ENCODE results near the gene CSDE1.

Gene CSDE1

GRCh38 chr1:114725230-114725629, 32.6 kb downstream of the CSDE1 start:
- Mint-ChIP-seq H3K4me3 (no peak overlapping the region), H3K4me1 (no peaks in the 10 kb centered on the region), H3K36me3 (peaks cover 87% of the 10 kb centered on the region), H3K27me3 (no peaks in the 10 kb centered on the region), H3K9me3 (no peaks in the 10 kb centered on the region), H3K27ac (no peak overlapping the region)
- no peak for ATAC-seq

DNA sequence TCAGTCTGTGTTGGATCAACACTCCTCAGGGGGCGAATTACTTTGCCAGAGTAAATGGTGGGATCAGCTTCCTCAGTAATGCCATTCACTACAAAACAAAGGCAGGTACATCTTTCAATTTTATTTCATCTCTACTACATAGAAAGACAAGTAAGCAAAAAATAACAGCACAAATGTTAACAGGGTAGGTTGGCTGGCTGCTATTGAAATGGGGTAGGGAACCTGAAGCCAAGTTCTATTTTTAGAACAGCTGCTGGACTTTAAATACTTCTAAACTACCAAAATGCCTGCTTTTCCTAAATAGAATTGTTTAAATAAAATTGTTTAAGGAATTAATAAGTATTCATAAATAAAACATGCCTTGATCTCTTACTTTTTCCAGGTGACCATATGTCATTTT, 33.9 kb downstream of the CSDE1 start:
- no peaks in the 10 kb centered on the region for H3K4me1 Mint-ChIP-seq
- ATAC-seq: no peak
- no peak overlapping the region for H3K4me3 Mint-ChIP-seq
- peaks cover 85% of the 10 kb centered on the region for H3K36me3 Mint-ChIP-seq
- H3K27me3 Mint-ChIP-seq: no peaks in the 10 kb centered on the region
- H3K9me3 Mint-ChIP-seq: no peaks in the 10 kb centered on the region
- no peak overlapping the region for H3K27ac Mint-ChIP-seq

DNA sequence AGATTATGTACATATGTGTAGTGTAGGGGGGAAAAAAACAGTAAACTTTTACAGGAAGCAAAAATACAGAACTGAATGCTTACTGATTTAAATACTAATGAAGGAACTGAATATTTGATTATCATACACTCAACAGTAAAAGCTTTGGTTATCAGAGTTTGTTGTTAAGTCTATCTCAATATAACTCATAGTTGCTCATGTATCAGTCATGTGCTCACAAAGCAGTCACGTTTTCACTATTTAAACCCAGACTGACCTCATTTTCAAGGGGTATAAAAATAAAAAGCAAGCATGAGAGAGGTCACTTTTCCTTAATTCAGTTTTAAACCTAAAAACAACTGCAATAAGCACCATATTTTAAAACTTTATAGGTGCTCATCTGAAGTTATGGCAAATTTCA, 34.3 kb downstream of the CSDE1 start:
- Mint-ChIP-seq H3K4me1 (no peaks in the 10 kb centered on the region), H3K9me3 (no peaks in the 10 kb centered on the region), H3K27me3 (no peaks in the 10 kb centered on the region), H3K36me3 (peaks cover 86% of the 10 kb centered on the region), H3K4me3 (no peak overlapping the region), H3K27ac (no peak overlapping the region)
- ATAC-seq: no peak

GRCh38 chr1:114720492-114720891, 37.3 kb downstream of the CSDE1 start:
- H3K27ac Mint-ChIP-seq: no peak overlapping the region
- H3K4me3 Mint-ChIP-seq: no peak overlapping the region
- no peaks in the 10 kb centered on the region for H3K27me3 Mint-ChIP-seq
- H3K36me3 Mint-ChIP-seq: peaks cover 73% of the 10 kb centered on the region
- peaks cover 10% of the 10 kb centered on the region for H3K4me1 Mint-ChIP-seq
- no peak for ATAC-seq
- no peaks in the 10 kb centered on the region for H3K9me3 Mint-ChIP-seq

DNA sequence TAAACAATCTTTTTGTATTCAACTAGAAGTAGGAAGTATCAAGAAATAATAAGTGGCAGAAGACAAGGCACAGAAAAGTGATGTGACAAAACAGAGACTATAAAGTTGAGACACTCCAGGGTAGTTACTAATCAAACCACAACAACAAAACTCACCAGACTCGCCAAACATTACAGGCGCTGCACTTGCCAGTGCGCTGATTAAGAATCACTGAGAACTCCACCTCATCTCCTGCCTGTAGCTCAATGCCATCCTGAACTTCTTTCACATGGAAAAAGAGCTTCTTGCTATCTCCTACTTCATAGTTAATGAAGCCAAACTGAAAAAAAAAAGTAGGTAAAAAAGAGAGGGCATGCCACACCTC, 38.4 kb downstream of the CSDE1 start:
- Mint-ChIP-seq H3K9me3 (no peaks in the 10 kb centered on the region), H3K27ac (peak overlapping the region; percentile 54), H3K27me3 (no peaks in the 10 kb centered on the region), H3K4me3 (no peak overlapping the region), H3K4me1 (peaks cover 10% of the 10 kb centered on the region), H3K36me3 (peaks cover 62% of the 10 kb centered on the region)
- no peak for ATAC-seq

GRCh38 chr1:114718661-114719423, 38.9 kb downstream of the CSDE1 start:
- Mint-ChIP-seq H3K4me1 (peaks cover 10% of the 10 kb centered on the region), H3K36me3 (peaks cover 57% of the 10 kb centered on the region), H3K27me3 (no peaks in the 10 kb centered on the region), H3K9me3 (no peaks in the 10 kb centered on the region), H3K27ac (peak overlapping the region; percentile 54), H3K4me3 (no peak overlapping the region)
- ATAC-seq: no peak

DNA sequence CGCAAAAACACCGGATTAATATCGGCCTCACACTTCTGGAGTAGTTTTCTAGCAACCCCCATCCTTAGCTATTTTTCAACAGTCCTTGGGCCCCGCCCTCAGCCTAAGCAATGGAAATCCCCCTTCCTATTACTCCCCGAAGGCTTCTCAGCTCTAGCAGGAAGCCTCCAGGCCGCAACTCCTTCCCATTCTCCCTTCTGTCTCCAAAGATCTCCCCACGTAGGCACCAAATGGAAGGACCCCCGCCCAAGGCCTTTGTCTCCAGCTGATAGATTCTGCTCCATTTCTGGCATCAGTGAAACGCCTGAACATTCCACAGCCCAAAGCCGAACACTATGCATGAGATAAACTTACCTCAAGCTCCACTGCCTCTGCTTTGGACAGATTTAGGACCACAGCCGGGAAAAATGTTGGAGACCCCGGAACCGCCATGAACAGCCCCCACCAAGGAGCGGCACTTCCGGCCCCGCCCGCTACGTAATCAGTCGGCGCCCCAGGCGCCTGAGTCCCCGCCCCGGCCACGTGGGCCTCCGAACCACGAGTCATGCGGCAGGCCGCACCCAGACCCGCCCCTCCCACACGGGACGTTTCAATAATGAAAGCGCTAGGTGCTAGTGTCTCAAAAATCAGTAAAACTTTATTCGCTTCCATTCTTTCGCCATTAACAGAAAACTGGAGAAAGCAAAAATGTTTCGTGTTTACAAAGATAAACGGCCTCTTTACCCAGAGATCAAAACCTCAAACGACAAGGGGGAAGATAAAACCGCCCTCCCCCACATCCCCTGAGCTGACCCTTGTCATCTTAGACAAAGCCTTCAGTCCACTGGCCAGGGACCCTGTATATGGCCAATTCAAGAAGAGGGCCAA, 41.2 kb downstream of the CSDE1 start, which contains the start of gene NRAS:
NRAS (minus strand) TSS at position 468 of the 867 bp plus-strand sequence. CDS start 611 bp downstream, outside the sequence.
- Mint-ChIP-seq H3K9me3 (no peaks in the 10 kb centered on the region), H3K27ac (peak within 1 kb of the TSS; percentile 99), H3K27me3 (no peaks in the 10 kb centered on the region), H3K36me3 (peaks cover 51% of the 10 kb centered on the region), H3K4me3 (peak within 1 kb of the TSS; percentile 96), H3K4me1 (peaks cover 10% of the 10 kb centered on the region)
- peak; percentile 99 for ATAC-seq

DNA sequence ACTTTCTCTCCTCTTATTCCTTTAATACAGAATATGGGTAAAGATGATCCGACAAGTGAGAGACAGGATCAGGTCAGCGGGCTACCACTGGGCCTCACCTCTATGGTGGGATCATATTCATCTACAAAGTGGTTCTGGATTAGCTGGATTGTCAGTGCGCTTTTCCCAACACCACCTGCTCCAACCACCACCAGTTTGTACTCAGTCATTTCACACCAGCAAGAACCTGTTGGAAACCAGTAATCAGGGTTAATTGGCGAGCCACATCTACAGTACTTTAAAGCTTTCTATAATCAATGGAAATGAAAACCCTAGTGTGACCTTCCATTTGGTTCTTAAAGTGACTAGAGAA, 41.9 kb downstream of the CSDE1 start:
- no peak for ATAC-seq
- Mint-ChIP-seq H3K27me3 (no peaks in the 10 kb centered on the region), H3K4me1 (peaks cover 10% of the 10 kb centered on the region), H3K4me3 (peak overlapping the region; percentile 96), H3K27ac (peak overlapping the region; percentile 99), H3K36me3 (peaks cover 50% of the 10 kb centered on the region), H3K9me3 (no peaks in the 10 kb centered on the region)

- H3K36me3 Mint-ChIP-seq: peaks cover 40% of the 10 kb centered on the region
- no peak overlapping the region for H3K4me3 Mint-ChIP-seq
- H3K4me1 Mint-ChIP-seq: peaks cover 10% of the 10 kb centered on the region
- no peak overlapping the region for H3K27ac Mint-ChIP-seq
- ATAC-seq: no peak
- no peaks in the 10 kb centered on the region for H3K9me3 Mint-ChIP-seq
- H3K27me3 Mint-ChIP-seq: no peaks in the 10 kb centered on the region
These were observed 44.8 kb downstream of the CSDE1 start for GRCh38 chr1:114712977-114713376.

DNA sequence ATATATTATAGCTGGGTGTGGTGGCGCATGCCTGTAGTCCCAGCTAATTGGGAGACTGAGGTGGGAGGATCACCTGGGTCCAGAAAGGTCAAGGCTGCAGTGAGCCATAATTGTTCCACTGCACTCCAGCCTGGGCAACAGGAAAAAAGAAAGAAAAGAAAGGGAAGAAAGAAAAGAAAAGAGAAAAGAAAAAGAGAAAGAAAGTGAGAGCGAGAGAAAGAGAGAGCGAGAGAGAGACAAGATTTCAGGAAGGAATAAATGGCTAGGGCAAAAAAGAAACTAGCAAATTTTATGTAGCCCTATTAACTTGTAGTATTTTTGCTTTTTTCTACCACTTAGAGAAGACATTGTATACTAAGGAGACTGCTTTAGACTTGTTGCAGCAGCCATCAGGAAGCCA, 47.4 kb downstream of the CSDE1 start:
- H3K4me3 Mint-ChIP-seq: no peak overlapping the region
- H3K36me3 Mint-ChIP-seq: peaks cover 45% of the 10 kb centered on the region
- no peak overlapping the region for H3K27ac Mint-ChIP-seq
- no peaks in the 10 kb centered on the region for H3K4me1 Mint-ChIP-seq
- no peaks in the 10 kb centered on the region for H3K27me3 Mint-ChIP-seq
- H3K9me3 Mint-ChIP-seq: no peaks in the 10 kb centered on the region
- no peak for ATAC-seq

- ATAC-seq: no peak
- Mint-ChIP-seq H3K9me3 (no peaks in the 10 kb centered on the region), H3K4me1 (no peaks in the 10 kb centered on the region), H3K27me3 (no peaks in the 10 kb centered on the region), H3K36me3 (peaks cover 37% of the 10 kb centered on the region), H3K4me3 (no peak overlapping the region), H3K27ac (no peak overlapping the region)
These were observed 50.2 kb downstream of the CSDE1 start for GRCh38 chr1:114707604-114708003.

DNA sequence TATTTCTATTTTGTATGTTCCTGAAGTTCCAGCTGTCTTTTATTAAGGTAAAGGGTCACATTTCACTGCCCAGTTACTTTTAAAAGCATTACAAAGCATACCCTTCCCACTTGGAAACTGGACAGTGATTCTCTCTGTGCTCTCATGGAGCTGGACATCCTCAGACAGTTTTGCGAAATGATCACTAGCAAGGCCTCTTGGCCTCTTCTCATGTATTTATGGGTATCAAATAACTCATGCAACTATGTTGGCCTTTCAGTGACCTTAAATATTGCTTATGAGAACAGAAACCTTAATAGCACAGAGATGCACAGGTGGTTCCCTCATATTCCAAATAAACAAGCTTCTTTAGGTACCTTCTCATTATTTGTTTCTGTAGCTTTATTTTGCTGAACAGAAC, 54.5 kb downstream of the CSDE1 start:
- H3K4me1 Mint-ChIP-seq: no peaks in the 10 kb centered on the region
- H3K36me3 Mint-ChIP-seq: peaks cover 12% of the 10 kb centered on the region
- no peak for ATAC-seq
- H3K4me3 Mint-ChIP-seq: no peak overlapping the region
- H3K9me3 Mint-ChIP-seq: no peaks in the 10 kb centered on the region
- H3K27ac Mint-ChIP-seq: no peak overlapping the region
- no peaks in the 10 kb centered on the region for H3K27me3 Mint-ChIP-seq

- ATAC-seq: no peak
- no peaks in the 10 kb centered on the region for H3K27me3 Mint-ChIP-seq
- H3K9me3 Mint-ChIP-seq: no peaks in the 10 kb centered on the region
- no peak overlapping the region for H3K4me3 Mint-ChIP-seq
- H3K4me1 Mint-ChIP-seq: no peaks in the 10 kb centered on the region
- H3K36me3 Mint-ChIP-seq: peaks cover 9% of the 10 kb centered on the region
- no peak overlapping the region for H3K27ac Mint-ChIP-seq
These were observed 55.0 kb downstream of the CSDE1 start for GRCh38 chr1:114702737-114703136.

DNA sequence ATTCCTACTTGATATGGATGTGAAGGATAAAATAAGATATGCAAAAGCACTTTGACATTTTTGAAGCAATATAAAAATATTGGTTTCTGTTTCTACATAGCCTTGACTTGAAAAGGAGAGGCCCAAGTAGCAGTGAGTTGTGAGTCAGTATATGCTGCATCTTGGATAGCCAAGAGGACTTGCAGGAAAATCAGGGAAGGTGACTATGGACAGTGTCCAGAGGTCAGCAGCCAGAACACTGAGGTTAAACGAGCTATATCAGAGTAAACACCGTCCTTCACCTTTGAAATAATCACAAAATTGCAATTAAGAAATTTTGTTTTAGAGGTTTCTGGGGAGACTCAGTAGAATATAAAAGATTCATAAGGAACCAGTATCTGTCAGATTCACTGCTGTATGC, 55.9 kb downstream of the CSDE1 start:
- Mint-ChIP-seq H3K27me3 (no peaks in the 10 kb centered on the region), H3K9me3 (no peaks in the 10 kb centered on the region), H3K4me1 (no peaks in the 10 kb centered on the region), H3K27ac (no peak overlapping the region), H3K36me3 (peaks cover under 1% of the 10 kb centered on the region), H3K4me3 (no peak overlapping the region)
- no peak for ATAC-seq

- no peaks in the 10 kb centered on the region for H3K4me1 Mint-ChIP-seq
- H3K36me3 Mint-ChIP-seq: no peaks in the 10 kb centered on the region
- H3K27me3 Mint-ChIP-seq: no peaks in the 10 kb centered on the region
- no peak overlapping the region for H3K27ac Mint-ChIP-seq
- H3K9me3 Mint-ChIP-seq: no peaks in the 10 kb centered on the region
- no peak for ATAC-seq
- no peak overlapping the region for H3K4me3 Mint-ChIP-seq
These were observed 57.7 kb downstream of the CSDE1 start for GRCh38 chr1:114700036-114700600.

Measured in stimulated activated memory B cell treated with anti-CD40 and anti-IgM and Interleukin-4, amounts not matched to agents 10 μg/mL and 1 μg/mL and 100 μg/mL, for 72 hours (primary cell).